Neuronal stem cell (in vitro differentiated cells): ENCODE data around the gene CAMK1.

Source experiments
- DNase-seq: peaks from one replicate; pipeline ENCODE4 v3.0.0-alpha.2; 2013; ENCODE audit warnings: low spot score
- H2AFZ ChIP-seq: one replicate; pipeline ENCODE4 v1.6.1; 2013; ENCODE audit warnings: mild to moderate bottlenecking, low read length, inconsistent platforms
- H2AK5ac ChIP-seq: 2 replicates; pipeline ENCODE4 v1.6.1; 2013; ENCODE audit warnings: low read depth, mild to moderate bottlenecking, inconsistent platforms, low read length, moderate library complexity, mixed read lengths
- H2BK120ac ChIP-seq: 2 replicates; pipeline ENCODE4 v1.6.1; 2013; ENCODE audit warnings: low read depth, mild to moderate bottlenecking, inconsistent platforms, low read length, moderate library complexity, mixed read lengths
- H2BK12ac ChIP-seq: one replicate; pipeline ENCODE4 v1.6.1; 2013; ENCODE audit warnings: low read length, inconsistent platforms
- H2BK15ac ChIP-seq: 2 replicates; pipeline ENCODE4 v1.6.1; 2013; ENCODE audit warnings: mild to moderate bottlenecking, low read length, inconsistent platforms, mixed read lengths
- H2BK5ac ChIP-seq: one replicate; pipeline ENCODE4 v1.6.1; 2013; ENCODE audit warnings: inconsistent platforms, mild to moderate bottlenecking, low read length, moderate library complexity
- H3K14ac ChIP-seq: one replicate; pipeline ENCODE4 v1.6.1; 2013; ENCODE audit warnings: low read length, inconsistent platforms
- H3K18ac ChIP-seq: 2 replicates; pipeline ENCODE4 v1.6.1; 2013; ENCODE audit warnings: low read length, inconsistent platforms
- H3K23ac ChIP-seq: 2 replicates; pipeline ENCODE4 v1.6.1; 2013; ENCODE audit warnings: low read depth, mild to moderate bottlenecking, mixed read lengths, low read length, inconsistent platforms; ENCODE audit not compliant: poor library complexity
- H3K27ac ChIP-seq: replicated peaks from 3 replicates; pipeline ENCODE4 v1.5.1; 2013; ENCODE audit warnings: low read length, inconsistent platforms
- H3K27me3 ChIP-seq, 3 experiments: 2 replicates each; pipeline ENCODE4 v1.6.1; 2013; ENCODE audit warnings: low read length in 3 of 3, mild to moderate bottlenecking in 2 of 3, inconsistent platforms in 1 of 3, low read depth in 1 of 3, mixed read lengths in 1 of 3, moderate library complexity in 1 of 3; ENCODE audit not compliant: control insufficient read depth in 3 of 3, insufficient read depth in 3 of 3
- H3K36me3 ChIP-seq, 2 donors: replicated peaks in 1 of 2; 2 replicates each; pipeline ENCODE4 v1.6.1; 2013; ENCODE audit warnings: low read length in 2 of 2; ENCODE audit not compliant: control insufficient read depth in 2 of 2, insufficient read depth in 2 of 2
- H3K4ac ChIP-seq: 2 replicates; pipeline ENCODE4 v1.6.1; 2013; ENCODE audit warnings: inconsistent platforms, mild to moderate bottlenecking, low read length, moderate library complexity
- H3K4me1 ChIP-seq, 2 donors: 1 replicate in 1 of 2; 2 replicates in 1 of 2; pipeline ENCODE4 v1.6.1; 2013; ENCODE audit warnings: low read length in 2 of 2, low read depth in 1 of 2; ENCODE audit not compliant: control insufficient read depth in 2 of 2, insufficient read depth in 1 of 2
- H3K4me2 ChIP-seq: one replicate; pipeline ENCODE4 v1.6.1; 2013; ENCODE audit warnings: mild to moderate bottlenecking, low read length, inconsistent platforms; ENCODE audit not compliant: insufficient read depth, poor library complexity, severe bottlenecking
- H3K4me3 ChIP-seq, 2 donors: 2 replicates each; pipeline ENCODE4 v1.5.1; 2013; ENCODE audit warnings: low read length in 2 of 2, mild to moderate bottlenecking in 2 of 2, inconsistent platforms in 1 of 2, moderate library complexity in 1 of 2
- H3K79me1 ChIP-seq: one replicate; pipeline ENCODE4 v1.6.1; 2013; ENCODE audit warnings: low read depth, mild to moderate bottlenecking, inconsistent platforms, low read length, moderate library complexity
- H3K9ac ChIP-seq: one replicate; pipeline ENCODE4 v1.6.1; 2013; ENCODE audit warnings: mild to moderate bottlenecking, low read depth, low read length, inconsistent platforms; ENCODE audit not compliant: poor library complexity
- H3K9me3 ChIP-seq, 2 donors: replicated peaks in 1 of 2; 2 replicates each; pipeline versions ENCODE3 to v1.6.1; 2013; ENCODE audit warnings: low read length in 2 of 2, mild to moderate bottlenecking in 2 of 2, inconsistent platforms in 1 of 2, low read depth in 1 of 2, mixed read lengths in 1 of 2, moderate library complexity in 1 of 2; ENCODE audit not compliant: control insufficient read depth in 2 of 2, insufficient read depth in 1 of 2
- H4K8ac ChIP-seq: one replicate; pipeline ENCODE4 v1.6.1; 2013; ENCODE audit warnings: low read depth, mild to moderate bottlenecking, inconsistent platforms, low read length, moderate library complexity
- H4K91ac ChIP-seq: one replicate; pipeline ENCODE4 v1.6.1; 2013; ENCODE audit warnings: low read length, low read depth, mild to moderate bottlenecking, inconsistent platforms; ENCODE audit not compliant: poor library complexity
- WGBS, 2 donors: extraction: QIAGEN DNeasy Blood & Tissue Kit; methylation state at CpG; one replicate each; pipeline ENCODE4 v1.1.7; 2013; ENCODE audit warnings: missing lambda C conversion rate in 2 of 2, mixed read lengths in 1 of 2; ENCODE audit not compliant: insufficient read length in 2 of 2, insufficient replicate concordance in 1 of 2; ENCODE audit errors: extremely low coverage in 2 of 2; 5-methylcytosine and 5-hydroxymethylcytosine counted together

CAMK1 gene

DNA sequence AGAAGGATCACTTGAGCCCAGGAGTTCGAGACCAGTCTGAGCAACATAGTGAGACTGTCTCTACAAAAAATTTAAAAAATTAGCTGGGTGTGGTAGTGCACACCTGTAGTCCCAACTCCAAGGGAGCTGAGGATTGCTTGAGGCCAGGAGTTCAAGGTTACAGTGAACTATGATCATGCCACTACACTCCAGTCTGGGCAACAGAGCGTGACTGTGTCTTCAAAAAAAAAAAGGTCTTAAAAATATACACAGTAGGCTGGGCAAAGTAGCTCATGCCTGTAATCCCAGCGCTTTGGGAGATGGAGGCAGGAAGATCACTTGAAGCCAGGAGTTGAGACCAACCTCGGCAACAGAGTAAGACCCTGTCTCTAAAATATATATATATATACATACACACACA lies 11.2 kb upstream of the CAMK1 start:
- H4K8ac ChIP-seq: no peak overlapping the region
- no peak overlapping the region for H4K91ac ChIP-seq
- H3K4me2 ChIP-seq: no peak overlapping the region
- H3K27ac ChIP-seq: no peak overlapping the region
- no peak overlapping the region for H2BK15ac ChIP-seq
- H3K4ac ChIP-seq: no peak overlapping the region
- no peaks in the 10 kb centered on the region for H3K4me1 ChIP-seq
- no peak for DNase-seq
- no CpG with 5 or more reads among the region's 4 CpGs for WGBS, 2 donors
- no peaks in the 10 kb centered on the region for H3K27me3 ChIP-seq
- H3K4me3 ChIP-seq: no peak overlapping the region
- H3K79me1 ChIP-seq: peaks cover 3% of the 10 kb centered on the region
- no peak overlapping the region for H3K14ac ChIP-seq
- H2AFZ ChIP-seq: no peak overlapping the region
- no peak overlapping the region for H3K18ac ChIP-seq
- H3K23ac ChIP-seq: no peak overlapping the region
- no peak overlapping the region for H2BK120ac ChIP-seq
- H2AK5ac ChIP-seq: no peak overlapping the region
- no peak overlapping the region for H3K9ac ChIP-seq
- H3K36me3 ChIP-seq: peaks cover 25 to 69% of the 10 kb centered on the region in 2 donors
- no peak overlapping the region for H2BK12ac ChIP-seq
- H2BK5ac ChIP-seq: no peak overlapping the region
- no peaks in the 10 kb centered on the region for H3K9me3 ChIP-seq

DNA sequence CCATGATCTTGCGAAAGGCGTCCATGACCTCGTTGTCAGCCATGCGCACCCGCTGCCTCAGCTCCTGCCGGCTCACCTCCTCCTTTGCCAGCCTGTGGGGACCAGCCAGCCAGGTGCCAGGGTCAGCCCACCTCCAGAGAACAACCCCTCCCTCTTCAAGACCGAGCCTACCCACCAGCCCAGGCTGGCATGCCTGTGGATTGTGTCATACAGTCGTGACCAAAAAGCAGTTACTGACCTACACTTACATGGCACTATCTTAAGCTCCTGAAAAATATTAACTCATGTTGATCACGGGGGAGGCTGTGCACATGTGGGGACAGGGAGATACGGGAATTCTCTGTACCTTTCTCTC lies 10.7 kb upstream of the CAMK1 start:
- Histone ChIP-seq H2BK5ac (no peak overlapping the region), H2AFZ (no peak overlapping the region), H3K9me3 (no peaks in the 10 kb centered on the region), H2BK15ac (no peak overlapping the region), H3K4me3 (peak overlapping the region in 1 of 2 donors; percentile 27), H2AK5ac (no peak overlapping the region), H2BK12ac (no peak overlapping the region), H3K4me1 (no peaks in the 10 kb centered on the region), H3K27ac (no peak overlapping the region), H3K18ac (no peak overlapping the region), H4K8ac (no peak overlapping the region), H3K9ac (no peak overlapping the region), H3K79me1 (peaks cover 3% of the 10 kb centered on the region), H2BK120ac (no peak overlapping the region), H4K91ac (no peak overlapping the region), H3K23ac (no peak overlapping the region), H3K4me2 (no peak overlapping the region), H3K14ac (no peak overlapping the region), H3K36me3 (peaks cover 23 to 65% of the 10 kb centered on the region in 2 donors), H3K27me3 (no peaks in the 10 kb centered on the region), H3K4ac (no peak overlapping the region)
- DNase-seq: no peak
- no CpG with 5 or more reads among the region's 10 CpGs for WGBS, 2 donors

GRCh38 chr3:9779721-9780457 lies 10.1 kb upstream of the CAMK1 start:
- Histone ChIP-seq H3K4me3 (peak overlapping the region in 1 of 2 donors; percentile 27), H3K9ac (no peak overlapping the region), H3K4me1 (no peaks in the 10 kb centered on the region), H3K36me3 (peaks cover 21 to 59% of the 10 kb centered on the region in 2 donors), H3K27ac (no peak overlapping the region), H2BK5ac (no peak overlapping the region), H2BK12ac (no peak overlapping the region), H4K8ac (no peak overlapping the region), H3K23ac (no peak overlapping the region), H3K79me1 (peaks cover 3% of the 10 kb centered on the region), H3K4me2 (no peak overlapping the region), H3K4ac (no peak overlapping the region), H3K27me3 (no peaks in the 10 kb centered on the region), H2AK5ac (no peak overlapping the region), H4K91ac (no peak overlapping the region), H2BK15ac (no peak overlapping the region), H2BK120ac (no peak overlapping the region), H3K9me3 (no peaks in the 10 kb centered on the region), H2AFZ (no peak overlapping the region), H3K14ac (no peak overlapping the region), H3K18ac (no peak overlapping the region)
- no peak for DNase-seq
- WGBS, 2 donors: no CpG with 5 or more reads among the region's 8 CpGs

DNA sequence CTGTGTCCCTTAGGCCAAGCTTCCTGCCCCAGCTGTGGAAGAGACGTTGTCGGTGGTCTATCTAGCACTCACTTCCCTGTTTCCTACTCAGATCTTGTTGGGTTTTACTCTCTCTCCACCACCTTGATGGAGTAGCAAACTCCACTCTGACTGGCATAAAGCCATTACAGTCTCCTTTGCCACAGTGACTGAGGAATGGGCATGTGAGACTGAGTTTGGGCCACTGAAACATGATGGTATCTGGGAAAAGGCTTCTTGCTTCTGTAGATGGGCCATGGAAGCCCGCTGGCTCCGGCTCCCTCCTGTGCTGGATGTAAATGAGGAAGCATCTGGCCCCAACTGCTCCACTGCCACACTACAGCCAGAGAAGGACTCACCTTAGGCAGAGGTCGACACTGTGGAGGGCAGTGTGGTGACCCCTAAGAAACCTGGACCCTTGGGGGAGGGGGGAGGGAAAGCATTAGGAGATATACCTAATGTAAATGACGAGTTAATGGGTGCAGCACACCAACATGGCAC lies 9.4 kb upstream of the CAMK1 start:
- Histone ChIP-seq H3K18ac (no peak overlapping the region), H4K91ac (no peak overlapping the region), H2BK120ac (no peak overlapping the region), H2BK12ac (no peak overlapping the region), H3K27ac (no peak overlapping the region), H2AK5ac (no peak overlapping the region), H2AFZ (no peak overlapping the region), H2BK15ac (no peak overlapping the region), H4K8ac (no peak overlapping the region), H3K4me1 (no peaks in the 10 kb centered on the region), H3K14ac (no peak overlapping the region), H3K4ac (no peak overlapping the region), H3K9ac (no peak overlapping the region), H3K9me3 (no peaks in the 10 kb centered on the region), H3K27me3 (no peaks in the 10 kb centered on the region), H2BK5ac (no peak overlapping the region), H3K4me3 (no peak overlapping the region), H3K4me2 (no peak overlapping the region), H3K79me1 (peaks cover 3% of the 10 kb centered on the region), H3K36me3 (peaks cover 20 to 52% of the 10 kb centered on the region in 2 donors), H3K23ac (no peak overlapping the region)
- DNase-seq: no peak
- no CpG with 5 or more reads among the region's 6 CpGs for WGBS, 2 donors
